Caco-2 (cell line): ENCODE measurements around the gene CCL1. TPM values are rescaled to one million over a fixed set of nuclear protein-coding genes. Genes with fewer than 3 reads are reported as not detected.

ENCODE experiments used
- BruUV-seq: library from RNA; stranded (reverse); fragments of 400-500 nt; replicated peaks from 2 replicates; lab custom pipeline; 2021; lab: Mats Ljungman, UMichigan
- CTCF ChIA-PET: fragments of 300-600 bp; sonication (Branson Sonifier 250); formaldehyde crosslinking; loops from one replicate; lab custom pipeline; 2022; ENCODE audit warnings: antibody characterized with exemption; lab: Charles Lee
- POLR2A ChIA-PET: fragments of 300-600 bp; sonication (Branson Sonifier 250); formaldehyde crosslinking; loops from one replicate; lab custom pipeline; 2022; ENCODE audit warnings: antibody characterized with exemption; lab: Charles Lee
- DNase-seq, 2 experiments: peaks; one replicate each; pipeline versions ENCODE4 v3.0.0 to v3.0.0-alpha.2; 2020 to 2022
- H3K27me3 ChIP-seq: replicated peaks from 2 replicates; pipeline ENCODE4 v1.6.0; 2011; ENCODE audit warnings: low read length; ENCODE audit not compliant: control insufficient read depth, insufficient read depth
- H3K36me3 ChIP-seq: 2 replicates; pipeline ENCODE4 v1.5.1; 2011; ENCODE audit warnings: low read length; ENCODE audit not compliant: control insufficient read depth, insufficient read depth
- H3K4me1 ChIP-seq: fragments of 250-450 bp; sonication (Bioruptor Pico); 2 replicates; pipeline ENCODE4 v1.5.1; 2020; ENCODE audit warnings: mild to moderate bottlenecking
- H3K4me3 ChIP-seq: 2 replicates; pipeline ENCODE4 v1.5.1; 2011; ENCODE audit warnings: low read depth, mild to moderate bottlenecking, control low read depth, low read length
- H3K9me3 ChIP-seq: fragments of 250-450 bp; sonication (Bioruptor Pico); 2 replicates; pipeline ENCODE4 v1.5.1; 2020; ENCODE audit warnings: mild to moderate bottlenecking, moderate library complexity
- H3K27ac Mint-ChIP-seq: one replicate; pipeline ENCODE4 v1.8.0; 2022; ENCODE audit warnings: mixed read lengths; ENCODE audit not compliant: unreplicated experiment
- H3K27me3 Mint-ChIP-seq: one replicate; pipeline ENCODE4 v1.8.0; 2022; ENCODE audit warnings: mixed read lengths; ENCODE audit not compliant: insufficient read depth, unreplicated experiment
- H3K36me3 Mint-ChIP-seq: one replicate; pipeline ENCODE4 v1.8.0; 2022; ENCODE audit warnings: mild to moderate bottlenecking, mixed read lengths; ENCODE audit not compliant: insufficient read depth, unreplicated experiment
- H3K4me1 Mint-ChIP-seq: one replicate; pipeline ENCODE4 v1.8.0; 2022; ENCODE audit warnings: low read depth, mixed read lengths; ENCODE audit not compliant: unreplicated experiment
- H3K4me3 Mint-ChIP-seq: one replicate; pipeline ENCODE4 v1.8.0; 2022; ENCODE audit warnings: mild to moderate bottlenecking, moderate library complexity, mixed read lengths; ENCODE audit not compliant: unreplicated experiment
- H3K9me3 Mint-ChIP-seq: one replicate; pipeline ENCODE4 v1.8.0; 2022; ENCODE audit warnings: mixed read lengths; ENCODE audit not compliant: unreplicated experiment
- CTCF ChIP-seq, 2 experiments: fragments of 200-600 bp in 1 of 2; IDR thresholded peaks; 1 replicate in 1 of 2; 2 replicates in 1 of 2; pipeline versions ENCODE4 v1.5.1 to v1.8.0; 2011 to 2022; ENCODE audit warnings: antibody characterized with exemption in 1 of 2, control low read depth in 1 of 2, inconsistent platforms in 1 of 2, low read depth in 1 of 2, low read length in 1 of 2, mild to moderate bottlenecking in 1 of 2, moderate library complexity in 1 of 2; ENCODE audit not compliant: insufficient read depth in 1 of 2, severe bottlenecking in 1 of 2, unreplicated experiment in 1 of 2
- intact Hi-C: fragments of 100-400 bp; cut with micrococcal nuclease; formaldehyde crosslinking; loops from one replicate; pipeline ENCODE4 v1.10.0; 2022; ENCODE audit not compliant: unreplicated experiment
- total RNA-seq: library from RNA; stranded (reverse); gene quantifications from 2 replicates; pipeline ENCODE4 v1.2.3, GENCODE V29; 2022

The CCL1 gene
- total RNA-seq, 1 experiment from 2014 or later: not detected

- BruUV-seq: no TSS peak
- H3K4me1 ChIP-seq: peaks cover 11% of the 10 kb centered on the region; the same call in 1 of the 2 replicates
Measured at GRCh38 chr17:34361478-34362061, 1.5 kb downstream of the CCL1 start.

GRCh38 chr17:34360601-34361270 lies 2.3 kb downstream of the CCL1 start:
- peaks cover 5% of the 10 kb centered on the region for H3K4me1 Mint-ChIP-seq
- no peak for DNase-seq
- no peaks in the 10 kb centered on the region for H3K9me3 Mint-ChIP-seq
- no peak overlapping the region for H3K27ac Mint-ChIP-seq
- intact Hi-C loops: loop anchor here (1.0 to 5.0 kb wide), 3 partner anchors 43 to 189 kb away; partner anchors contain the start of gene CCL8
- CTCF ChIA-PET: interaction anchor here (0.6 to 4.3 kb wide), 33 partner anchors 7 to 763 kb away, joined by 3 to 118 read pairs (median 4); partner anchors contain the start of genes CCL2 and CCL8
- H3K4me3 Mint-ChIP-seq: no peak overlapping the region
- no peak overlapping the region for H3K4me3 ChIP-seq
- POLR2A ChIA-PET: no interaction called here
- H3K4me1 ChIP-seq: peaks cover 11% of the 10 kb centered on the region; the same call in 1 of the 2 replicates
- no TSS peak for BruUV-seq
- H3K36me3 Mint-ChIP-seq: no peaks in the 10 kb centered on the region
- H3K27me3 Mint-ChIP-seq: peaks cover 10% of the 10 kb centered on the region
- no peaks in the 10 kb centered on the region for H3K36me3 ChIP-seq
- H3K27me3 ChIP-seq: no peaks in the 10 kb centered on the region
- H3K9me3 ChIP-seq: no peaks in the 10 kb centered on the region
- TF ChIP-seq CTCF (IDR thresholded peaks at IDR 0.05; ENCODE audit: insufficient read depth in 1 of 2, low read depth in 1 of 2, low read length in 1 of 2, severe bottlenecking in 1 of 2, unreplicated experiment in 1 of 2): no peak

More at GRCh38 chr17:34361478-34362061, 1.5 kb downstream of the CCL1 start:
- Histone ChIP-seq H3K4me3 (no peak overlapping the region), H3K27me3 (no peaks in the 10 kb centered on the region), H3K9me3 (no peaks in the 10 kb centered on the region), H3K36me3 (no peaks in the 10 kb centered on the region)
- Mint-ChIP-seq H3K36me3 (no peaks in the 10 kb centered on the region), H3K4me3 (no peak overlapping the region), H3K27ac (no peak overlapping the region), H3K27me3 (peaks cover 11% of the 10 kb centered on the region), H3K4me1 (peaks cover 5% of the 10 kb centered on the region), H3K9me3 (no peaks in the 10 kb centered on the region)
- intact Hi-C loops: loop anchor here (1.0 to 5.0 kb wide), 3 partner anchors 44 to 190 kb away; partner anchors contain the start of gene CCL8
- ChIA-PET POLR2A (no interaction called here), CTCF (interaction anchor here (0.6 to 4.3 kb wide), 37 partner anchors 8 to 892 kb away, joined by 3 to 118 read pairs (median 4); partner anchors contain the start of genes CCL2 and CCL8)
- peak; percentile 98 to 99 for TF ChIP-seq CTCF (IDR thresholded peaks at IDR 0.05; ENCODE audit: insufficient read depth in 1 of 2, low read depth in 1 of 2, low read length in 1 of 2, severe bottlenecking in 1 of 2, unreplicated experiment in 1 of 2)
- peak; percentile 93 for DNase-seq

- peaks cover 5% of the 10 kb centered on the region for H3K4me1 Mint-ChIP-seq
- no peak for DNase-seq
- BruUV-seq: no TSS peak
- no peaks in the 10 kb centered on the region for H3K27me3 Mint-ChIP-seq
- intact Hi-C loops: no loop called here
- Histone ChIP-seq H3K9me3 (no peaks in the 10 kb centered on the region), H3K27me3 (no peaks in the 10 kb centered on the region), H3K4me3 (no peak overlapping the region), H3K4me1 (peaks cover 11% of the 10 kb centered on the region; the same call in 1 of the 2 replicates), H3K36me3 (no peaks in the 10 kb centered on the region)
- ChIA-PET POLR2A (no interaction called here), CTCF (interaction anchor here (0.6 kb wide), 1 partner anchor 59 kb away, joined by 4 read pairs; no protein-coding TSS in a partner anchor)
- no peak overlapping the region for H3K4me3 Mint-ChIP-seq
- H3K27ac Mint-ChIP-seq: no peak overlapping the region
- no peaks in the 10 kb centered on the region for H3K9me3 Mint-ChIP-seq
- no peaks in the 10 kb centered on the region for H3K36me3 Mint-ChIP-seq
- no peak for TF ChIP-seq CTCF (IDR thresholded peaks at IDR 0.05; ENCODE audit: insufficient read depth in 1 of 2, low read depth in 1 of 2, low read length in 1 of 2, severe bottlenecking in 1 of 2, unreplicated experiment in 1 of 2)
Measured at GRCh38 chr17:34358631-34359030, 4.4 kb downstream of the CCL1 start.
